SU-DHL-6 (cell line): ENCODE data around the gene CPED1.

Source experiments
- H2AFZ ChIP-seq: fragments of 200-600 bp; sonication (generic); 2 replicates; pipeline ENCODE4 v1.6.1; 2014; ENCODE audit warnings: low read depth, mild to moderate bottlenecking, moderate library complexity, mixed read lengths, antibody characterized with exemption, low read length; ENCODE audit not compliant: severe bottlenecking
- H3F3A ChIP-seq: fragments of 200-600 bp; shearing (Covaris generic); 2 replicates; pipeline ENCODE4 v1.6.0; 2016; ENCODE audit warnings: antibody characterized with exemption, mild to moderate bottlenecking; ENCODE audit not compliant: insufficient read depth
- H3K27ac ChIP-seq: fragments of 200-600 bp; sonication (generic); 2 replicates; pipeline ENCODE4 v1.5.1; 2016; ENCODE audit warnings: low read depth, mild to moderate bottlenecking, low read length, moderate library complexity, mixed read lengths
- H3K27me3 ChIP-seq: fragments of 200-600 bp; sonication (generic), shearing (Covaris generic); 2 replicates; pipeline ENCODE4 v1.6.0; 2014; ENCODE audit warnings: mild to moderate bottlenecking, low read length
- H3K36me3 ChIP-seq: fragments of 200-600 bp; sonication (generic); 2 replicates; pipeline ENCODE4 v1.6.1; 2014; ENCODE audit warnings: mild to moderate bottlenecking, low read length, mixed read lengths
- H3K4me2 ChIP-seq: fragments of 300-600, 200-600 bp; shearing (Covaris generic), sonication (generic); 2 replicates; pipeline ENCODE4 v1.6.0; 2014; ENCODE audit warnings: low read length, low read depth, mild to moderate bottlenecking; ENCODE audit not compliant: poor library complexity, severe bottlenecking
- H3K4me3 ChIP-seq: fragments of 200-600 bp; sonication (generic); 2 replicates; pipeline ENCODE4 v1.5.1; 2014; ENCODE audit warnings: antibody characterized with exemption, low read length, mild to moderate bottlenecking, mixed read lengths; ENCODE audit not compliant: insufficient read depth, poor library complexity, severe bottlenecking
- H3K79me2 ChIP-seq: fragments of 200-600 bp; sonication (generic); 2 replicates; pipeline ENCODE4 v1.6.1; 2014; ENCODE audit warnings: mild to moderate bottlenecking, low read length, moderate library complexity; ENCODE audit not compliant: insufficient read depth
- H3K9ac ChIP-seq: fragments of 200-600 bp; sonication (generic); 2 replicates; pipeline ENCODE4 v1.7.0; 2014; ENCODE audit warnings: mild to moderate bottlenecking, low read length
- H3K9me2 ChIP-seq: fragments of 200-600 bp; sonication (generic); replicated peaks from 2 replicates; pipeline ENCODE4 v1.6.1; 2014; ENCODE audit warnings: low read length; ENCODE audit not compliant: insufficient read depth
- H3K9me3 ChIP-seq: fragments of 200-600 bp; sonication (generic); 2 replicates; pipeline ENCODE4 v1.6.1; 2014; ENCODE audit warnings: low read length, mixed read lengths; ENCODE audit not compliant: insufficient read depth
- H4K20me1 ChIP-seq: fragments of 200-600 bp; sonication (generic); 2 replicates; pipeline ENCODE4 v1.6.1; 2014; ENCODE audit warnings: low read depth, mild to moderate bottlenecking, antibody characterized with exemption, low read length, moderate library complexity, mixed read lengths
- CTCF ChIP-seq: fragments of 200-600 bp; sonication (generic); IDR thresholded peaks from one replicate; pipeline ENCODE4 v1.5.1; 2017; ENCODE audit warnings: antibody characterized with exemption, mild to moderate bottlenecking, low read length, moderate library complexity; ENCODE audit not compliant: insufficient read depth, poor library complexity, severe bottlenecking
- EZH2phosphoT487 ChIP-seq: fragments of 200-600 bp; sonication (generic), shearing (Covaris generic); conservative IDR thresholded peaks from 2 replicates; pipeline ENCODE4 v1.6.1; 2018; ENCODE audit warnings: mild to moderate bottlenecking, antibody characterized with exemption, low read length, moderate library complexity, mixed read lengths

The CPED1 gene

DNA sequence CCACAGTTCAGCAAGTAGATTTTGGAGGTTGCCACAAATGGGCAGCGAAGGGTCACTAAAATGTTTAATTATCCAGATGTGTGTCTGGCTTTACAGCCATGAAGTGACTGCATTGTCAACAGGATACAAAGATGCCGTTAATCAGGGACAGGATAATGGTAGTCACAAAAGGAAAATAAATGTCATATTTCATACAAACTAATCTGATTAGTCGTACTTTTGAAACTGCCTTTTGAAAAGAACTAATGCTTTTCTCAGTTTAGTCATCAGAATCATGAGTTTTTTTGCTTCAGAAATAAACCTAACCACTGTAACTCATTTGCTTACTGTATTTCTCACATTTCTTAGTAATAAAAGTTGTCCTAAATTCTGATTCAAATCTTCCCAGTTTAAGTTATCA, 318.1 kb downstream of the CPED1 start:
- Histone ChIP-seq H3F3A (no peaks in the 10 kb centered on the region), H3K4me3 (no peak overlapping the region), H3K27me3 (no peaks in the 10 kb centered on the region), H3K4me2 (no peak overlapping the region), H3K27ac (no peak overlapping the region), H2AFZ (no peak overlapping the region), H3K9me2 (no peaks in the 10 kb centered on the region), H4K20me1 (no peaks in the 10 kb centered on the region), H3K36me3 (no peaks in the 10 kb centered on the region), H3K9ac (no peak overlapping the region), H3K79me2 (no peaks in the 10 kb centered on the region), H3K9me3 (no peaks in the 10 kb centered on the region)
- TF ChIP-seq CTCF (no peak), EZH2phosphoT487 (no peak)

GRCh38 chr7:121307021-121307574, 318.6 kb downstream of the CPED1 start:
- Histone ChIP-seq H3K36me3 (no peaks in the 10 kb centered on the region), H3K27me3 (no peaks in the 10 kb centered on the region), H3K9me3 (no peaks in the 10 kb centered on the region), H2AFZ (no peak overlapping the region), H3K9ac (no peak overlapping the region), H3K79me2 (no peaks in the 10 kb centered on the region), H3F3A (no peaks in the 10 kb centered on the region), H3K4me2 (no peak overlapping the region), H3K9me2 (no peaks in the 10 kb centered on the region), H3K4me3 (no peak overlapping the region), H4K20me1 (no peaks in the 10 kb centered on the region), H3K27ac (no peak overlapping the region)
- TF ChIP-seq EZH2phosphoT487 (no peak), CTCF (no peak)

DNA sequence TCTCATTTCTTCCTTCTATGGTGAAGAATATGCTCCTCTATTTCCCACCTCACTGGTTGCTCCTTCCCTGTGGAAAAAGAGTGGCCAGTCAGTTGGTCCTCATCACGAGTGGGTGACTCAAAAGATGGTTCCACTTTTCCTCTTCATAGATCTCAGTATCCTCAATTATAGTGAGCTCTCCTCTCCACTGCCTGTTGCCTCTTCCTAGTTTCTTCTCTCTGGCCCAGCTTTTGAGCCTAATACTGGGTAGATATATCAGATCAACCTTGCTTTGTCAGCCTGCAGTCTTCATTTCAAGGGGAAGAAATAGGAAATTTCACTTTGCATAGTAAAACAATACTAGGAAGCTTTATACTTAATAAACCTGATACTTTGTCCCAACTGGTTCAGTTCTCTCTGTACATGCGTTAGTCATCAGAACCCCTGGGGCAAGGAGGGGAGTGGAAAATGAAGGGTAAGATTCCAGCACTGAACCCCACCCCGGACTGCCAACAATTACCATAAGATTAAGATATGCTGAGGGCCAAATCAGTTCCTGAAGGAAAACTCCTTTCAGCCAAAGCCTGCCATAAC, 324.8 kb downstream of the CPED1 start:
- no peak overlapping the region for H3K9ac ChIP-seq
- H3F3A ChIP-seq = no peaks in the 10 kb centered on the region
- H3K4me3 ChIP-seq = no peak overlapping the region
- no peaks in the 10 kb centered on the region for H3K9me2 ChIP-seq
- TF ChIP-seq EZH2phosphoT487 (no peak), CTCF (no peak)
- H3K27me3 ChIP-seq = no peaks in the 10 kb centered on the region
- H4K20me1 ChIP-seq = no peaks in the 10 kb centered on the region
- no peaks in the 10 kb centered on the region for H3K36me3 ChIP-seq
- H3K79me2 ChIP-seq = no peaks in the 10 kb centered on the region
- no peak overlapping the region for H3K4me2 ChIP-seq
- H3K27ac ChIP-seq = no peak overlapping the region
- H3K9me3 ChIP-seq = no peaks in the 10 kb centered on the region
- no peak overlapping the region for H2AFZ ChIP-seq
